Measurements from ENCODE around the gene CDH8.
"Not testable (repeated sequence)": the region's sequence is repeated elsewhere in the genome, so short reads cannot be mapped to it uniquely, and the experiment has no call there.

DNA sequence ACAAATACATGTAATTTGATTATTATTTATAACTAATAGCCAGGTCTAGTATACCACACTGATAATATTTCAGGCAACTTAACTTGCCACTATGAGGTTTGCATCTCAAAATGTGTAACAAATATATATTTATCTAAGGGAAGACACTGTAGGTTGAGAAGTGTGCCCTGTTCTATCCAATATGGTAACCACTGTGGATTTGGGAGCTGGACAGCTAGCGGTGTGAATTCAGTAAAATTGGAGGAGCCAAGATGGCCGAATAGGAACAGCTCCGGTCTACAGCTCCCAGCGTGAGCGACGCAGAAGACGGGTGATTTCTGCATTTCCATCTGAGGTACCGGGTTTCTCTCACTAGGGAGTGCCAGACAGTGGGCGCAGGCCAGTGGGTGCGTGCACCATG is 235.0 kb downstream of the CDH8 start:
- TF ChIP-seq, protein P1, sequence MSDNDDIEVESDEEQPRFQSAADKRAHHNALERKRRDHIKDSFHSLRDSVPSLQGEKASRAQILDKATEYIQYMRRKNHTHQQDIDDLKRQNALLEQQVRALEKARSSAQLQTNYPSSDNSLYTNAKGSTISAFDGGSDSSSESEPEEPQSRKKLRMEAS (IDR thresholded peaks at IDR 0.05): not testable (repeated sequence)
- TF ChIP-seq TAF1 (conservative IDR thresholded peaks at IDR 0.05); RAD21 (IDR thresholded peaks at IDR 0.05); HNF4A (conservative IDR thresholded peaks at IDR 0.05); RXRA (IDR thresholded peaks at IDR 0.05); GABPA (IDR thresholded peaks at IDR 0.05 in 1 of 2, conservative IDR thresholded peaks at IDR 0.05 in 1 of 2); SP1 (IDR thresholded peaks at IDR 0.05); JUND (IDR thresholded peaks at IDR 0.05): not testable (repeated sequence)
- TF ChIP-seq, protein P2, sequence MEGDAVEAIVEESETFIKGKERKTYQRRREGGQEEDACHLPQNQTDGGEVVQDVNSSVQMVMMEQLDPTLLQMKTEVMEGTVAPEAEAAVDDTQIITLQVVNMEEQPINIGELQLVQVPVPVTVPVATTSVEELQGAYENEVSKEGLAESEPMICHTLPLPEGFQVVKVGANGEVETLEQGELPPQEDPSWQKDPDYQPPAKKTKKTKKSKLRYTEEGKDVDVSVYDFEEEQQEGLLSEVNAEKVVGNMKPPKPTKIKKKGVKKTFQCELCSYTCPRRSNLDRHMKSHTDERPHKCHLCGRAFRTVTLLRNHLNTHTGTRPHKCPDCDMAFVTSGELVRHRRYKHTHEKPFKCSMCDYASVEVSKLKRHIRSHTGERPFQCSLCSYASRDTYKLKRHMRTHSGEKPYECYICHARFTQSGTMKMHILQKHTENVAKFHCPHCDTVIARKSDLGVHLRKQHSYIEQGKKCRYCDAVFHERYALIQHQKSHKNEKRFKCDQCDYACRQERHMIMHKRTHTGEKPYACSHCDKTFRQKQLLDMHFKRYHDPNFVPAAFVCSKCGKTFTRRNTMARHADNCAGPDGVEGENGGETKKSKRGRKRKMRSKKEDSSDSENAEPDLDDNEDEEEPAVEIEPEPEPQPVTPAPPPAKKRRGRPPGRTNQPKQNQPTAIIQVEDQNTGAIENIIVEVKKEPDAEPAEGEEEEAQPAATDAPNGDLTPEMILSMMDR (IDR thresholded peaks at IDR 0.05; ENCODE audit: low read depth, low read length, missing input control): not testable (repeated sequence)
- TF ChIP-seq, protein P3, sequence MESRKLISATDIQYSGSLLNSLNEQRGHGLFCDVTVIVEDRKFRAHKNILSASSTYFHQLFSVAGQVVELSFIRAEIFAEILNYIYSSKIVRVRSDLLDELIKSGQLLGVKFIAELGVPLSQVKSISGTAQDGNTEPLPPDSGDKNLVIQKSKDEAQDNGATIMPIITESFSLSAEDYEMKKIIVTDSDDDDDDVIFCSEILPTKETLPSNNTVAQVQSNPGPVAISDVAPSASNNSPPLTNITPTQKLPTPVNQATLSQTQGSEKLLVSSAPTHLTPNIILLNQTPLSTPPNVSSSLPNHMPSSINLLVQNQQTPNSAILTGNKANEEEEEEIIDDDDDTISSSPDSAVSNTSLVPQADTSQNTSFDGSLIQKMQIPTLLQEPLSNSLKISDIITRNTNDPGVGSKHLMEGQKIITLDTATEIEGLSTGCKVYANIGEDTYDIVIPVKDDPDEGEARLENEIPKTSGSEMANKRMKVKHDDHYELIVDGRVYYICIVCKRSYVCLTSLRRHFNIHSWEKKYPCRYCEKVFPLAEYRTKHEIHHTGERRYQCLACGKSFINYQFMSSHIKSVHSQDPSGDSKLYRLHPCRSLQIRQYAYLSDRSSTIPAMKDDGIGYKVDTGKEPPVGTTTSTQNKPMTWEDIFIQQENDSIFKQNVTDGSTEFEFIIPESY (IDR thresholded peaks at IDR 0.05): not testable (repeated sequence)
- TF ChIP-seq, protein P4, sequence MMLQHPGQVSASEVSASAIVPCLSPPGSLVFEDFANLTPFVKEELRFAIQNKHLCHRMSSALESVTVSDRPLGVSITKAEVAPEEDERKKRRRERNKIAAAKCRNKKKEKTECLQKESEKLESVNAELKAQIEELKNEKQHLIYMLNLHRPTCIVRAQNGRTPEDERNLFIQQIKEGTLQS (IDR thresholded peaks at IDR 0.05): not testable (repeated sequence)
